Endothelial cell of umbilical vein (primary cell): Measurements from ENCODE around the gene EFCAB13. TPM values are rescaled to one million over a fixed set of nuclear protein-coding genes. Genes with fewer than 3 reads are reported as not detected.
A peak's percentile ranks its signal among the peaks of the same experiment; 100 is the strongest.

ENCODE experiments used
- BruUV-seq: library from RNA; stranded (reverse); fragments of 400-500 nt; replicated peaks from 2 replicates; lab custom pipeline; 2021; lab: Mats Ljungman, UMichigan
- CTCF ChIA-PET: fragments of 300-600, 350-600 bp; sonication (Branson Sonifier 250); formaldehyde crosslinking; loops from one replicate; lab custom pipeline; 2021; ENCODE audit warnings: antibody characterized with exemption, inconsistent platforms; lab: Charles Lee
- POLR2A ChIA-PET: fragments of 300-600, 350-600 bp; sonication (Branson Sonifier 250); formaldehyde crosslinking; loops from one replicate; lab custom pipeline; 2021; ENCODE audit warnings: antibody characterized with exemption, inconsistent platforms; lab: Charles Lee
- DNase-seq: peaks from one replicate; pipeline ENCODE4 v3.0.0-alpha.2; 2011; ENCODE audit warnings: low read depth, low spot score
- FAIRE-seq: peaks from 2 replicates; lab custom pipeline; 2011; peaks lifted over from hg19 to GRCh38; lab: Jason Lieb, UNC
- H2AFZ ChIP-seq: 2 replicates; pipeline ENCODE4 v1.6.0; 2012; ENCODE audit warnings: low read depth, low read length, control low read depth, inconsistent platforms
- H3K27ac ChIP-seq: 2 replicates; pipeline ENCODE4 v1.5.1; 2011; ENCODE audit warnings: low read depth, mild to moderate bottlenecking, control low read depth, low read length, moderate library complexity; ENCODE audit not compliant: insufficient read depth
- H3K27me3 ChIP-seq, 2 experiments: 2 replicates each; pipeline versions ENCODE4 v1.6.0 to v1.6.1; 2011; ENCODE audit warnings: low read length in 2 of 2, mixed read lengths in 1 of 2; ENCODE audit not compliant: control insufficient read depth in 2 of 2, insufficient read depth in 2 of 2
- H3K36me3 ChIP-seq, 2 experiments: 2 replicates in 1 of 2; 3 replicates in 1 of 2; pipeline ENCODE4 v1.5.1; 2011; ENCODE audit warnings: low read length in 2 of 2, mild to moderate bottlenecking in 1 of 2, moderate library complexity in 1 of 2; ENCODE audit not compliant: control insufficient read depth in 2 of 2, insufficient read depth in 2 of 2; ENCODE audit errors: extremely low read depth in 1 of 2
- H3K4me1 ChIP-seq: 3 replicates; pipeline ENCODE4 v1.5.1; 2011; ENCODE audit warnings: mild to moderate bottlenecking, low read length; ENCODE audit not compliant: control insufficient read depth, insufficient read depth; ENCODE audit errors: extremely low read depth
- H3K4me2 ChIP-seq: 2 replicates; pipeline ENCODE4 v1.6.1; 2011; ENCODE audit warnings: low read length, control low read depth, mixed read lengths; ENCODE audit not compliant: insufficient read depth
- H3K4me3 ChIP-seq, 3 experiments: fragments of 200-600 bp in 1 of 3; sonication (generic), shearing (Covaris generic) in 1 of 3; replicated peaks in 1 of 3; 2 replicates each; pipeline ENCODE4 v1.5.1; 2011 to 2016; ENCODE audit warnings: control low read depth in 3 of 3, low read length in 3 of 3, mild to moderate bottlenecking in 2 of 3, inconsistent platforms in 1 of 3, low read depth in 1 of 3, moderate library complexity in 1 of 3; ENCODE audit not compliant: insufficient read depth in 1 of 3
- H3K79me2 ChIP-seq: 2 replicates; pipeline ENCODE4 v1.6.0; 2012; ENCODE audit warnings: low read length, inconsistent platforms; ENCODE audit not compliant: control insufficient read depth, insufficient read depth
- H3K9ac ChIP-seq: replicated peaks from 2 replicates; pipeline ENCODE3; 2011; ENCODE audit warnings: low read length, control low read depth; ENCODE audit not compliant: insufficient read depth; ENCODE audit errors: extremely low read depth
- H3K9me1 ChIP-seq: replicated peaks from 3 replicates; pipeline ENCODE4 v1.6.0; 2011; ENCODE audit warnings: mild to moderate bottlenecking, low read length; ENCODE audit not compliant: control insufficient read depth, insufficient read depth; ENCODE audit errors: extremely low read depth
- H3K9me3 ChIP-seq: replicated peaks from 2 replicates; pipeline ENCODE4 v1.5.1; 2012; ENCODE audit warnings: low read length, inconsistent platforms; ENCODE audit not compliant: control insufficient read depth, insufficient read depth
- H4K20me1 ChIP-seq: replicated peaks from 2 replicates; pipeline ENCODE3; 2011; ENCODE audit warnings: mild to moderate bottlenecking, low read length; ENCODE audit not compliant: control insufficient read depth, insufficient read depth; ENCODE audit errors: extremely low read depth
- JUN ChIP-seq: IDR thresholded peaks from 2 replicates; pipeline ENCODE4 v1.6.1; 2011; ENCODE audit warnings: borderline replicate concordance, low read depth; ENCODE audit not compliant: insufficient read length, insufficient read depth
- POLR2A ChIP-seq: IDR thresholded peaks from 2 replicates; pipeline ENCODE4 v1.6.1; 2012; ENCODE audit warnings: low read depth, mild to moderate bottlenecking, control low read depth, low read length
- POLR2AphosphoS5 ChIP-seq: IDR thresholded peaks from 2 replicates; pipeline ENCODE4 v1.6.1; 2012; ENCODE audit warnings: low read depth, mild to moderate bottlenecking, control low read depth, low read length, moderate library complexity; ENCODE audit not compliant: insufficient read depth
- dilution Hi-C: fragments of 300-500 bp; cut with MboI; formaldehyde crosslinking; loops from one replicate; pipeline ENCODE4 v1.15.0; 2019; ENCODE audit warnings: low sequenced_read_pairs; ENCODE audit not compliant: extremely low pct_ligation_motif_present
- intact Hi-C: fragments of 100-400 bp; cut with micrococcal nuclease; formaldehyde crosslinking; loops from one replicate; pipeline ENCODE4 v1.10.0; 2022
- polyA plus RNA-seq, 4 experiments: library from polyadenylated mRNA; depleted of rRNA in 3 of 4; stranded (reverse) in 3 of 4; unstranded in 1 of 4; fragments of >200 nt; gene quantifications; 2 replicates each; pipeline versions ENCODE4 v1.2.1 to v1.2.3, GENCODE V29; 2011 to 2012; ENCODE audit warnings: missing spikeins in 1 of 4
- total RNA-seq: library from RNA; stranded (reverse); gene quantifications from 2 replicates; pipeline ENCODE4 v1.2.3, GENCODE V29; 2021

Gene EFCAB13
- total and polyA plus RNA-seq, 2 donors (not counting 3 experiments of a cell fraction or from before 2014, with no cell fraction given): 0.86 to 12.9 TPM

DNA sequence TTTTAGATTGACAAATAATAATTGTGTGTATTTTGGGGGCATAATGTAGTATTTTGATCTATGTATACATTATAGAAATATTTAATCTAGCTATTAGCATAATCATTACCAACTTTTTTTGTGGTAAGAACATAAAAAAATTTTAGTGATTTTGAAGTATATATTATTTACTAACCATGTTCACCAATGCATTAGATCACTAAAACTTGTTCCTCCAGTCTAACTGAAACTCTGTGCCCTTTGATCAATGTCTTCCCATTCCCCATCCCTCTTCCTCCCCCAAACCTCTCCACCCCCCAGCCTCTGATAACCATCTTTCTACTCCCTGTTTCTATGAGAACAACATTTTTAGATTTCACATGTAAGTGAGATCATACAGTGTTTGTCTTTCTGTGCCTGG, 8.5 kb downstream of the EFCAB13 start:
- no peaks in the 10 kb centered on the region for H3K79me2 ChIP-seq
- intact Hi-C loops (no loop called here), dilution Hi-C loops (no loop called here)
- TF ChIP-seq POLR2AphosphoS5: no peak
- no peaks in the 10 kb centered on the region for H3K9me1 ChIP-seq
- DNase-seq (no peak), FAIRE-seq (no peak)
- no peak overlapping the region for H3K4me3 ChIP-seq
- BruUV-seq: no TSS peak
- no peaks in the 10 kb centered on the region for H3K36me3 ChIP-seq
- no peaks in the 10 kb centered on the region for H3K9me3 ChIP-seq
- ChIA-PET POLR2A (no interaction called here), CTCF (interaction anchor here (1.2 to 1.3 kb wide), 2 partner anchors 17 to 66 kb away, joined by 3 to 4 read pairs; no protein-coding TSS in a partner anchor)
- no peak overlapping the region for H3K9ac ChIP-seq
- H4K20me1 ChIP-seq: no peaks in the 10 kb centered on the region
- no peak overlapping the region for H2AFZ ChIP-seq
- peaks cover 19% of the 10 kb centered on the region for H3K4me1 ChIP-seq
- H3K27me3 ChIP-seq: no peaks in the 10 kb centered on the region
- H3K27ac ChIP-seq: no peak overlapping the region
- no peak overlapping the region for H3K4me2 ChIP-seq

DNA sequence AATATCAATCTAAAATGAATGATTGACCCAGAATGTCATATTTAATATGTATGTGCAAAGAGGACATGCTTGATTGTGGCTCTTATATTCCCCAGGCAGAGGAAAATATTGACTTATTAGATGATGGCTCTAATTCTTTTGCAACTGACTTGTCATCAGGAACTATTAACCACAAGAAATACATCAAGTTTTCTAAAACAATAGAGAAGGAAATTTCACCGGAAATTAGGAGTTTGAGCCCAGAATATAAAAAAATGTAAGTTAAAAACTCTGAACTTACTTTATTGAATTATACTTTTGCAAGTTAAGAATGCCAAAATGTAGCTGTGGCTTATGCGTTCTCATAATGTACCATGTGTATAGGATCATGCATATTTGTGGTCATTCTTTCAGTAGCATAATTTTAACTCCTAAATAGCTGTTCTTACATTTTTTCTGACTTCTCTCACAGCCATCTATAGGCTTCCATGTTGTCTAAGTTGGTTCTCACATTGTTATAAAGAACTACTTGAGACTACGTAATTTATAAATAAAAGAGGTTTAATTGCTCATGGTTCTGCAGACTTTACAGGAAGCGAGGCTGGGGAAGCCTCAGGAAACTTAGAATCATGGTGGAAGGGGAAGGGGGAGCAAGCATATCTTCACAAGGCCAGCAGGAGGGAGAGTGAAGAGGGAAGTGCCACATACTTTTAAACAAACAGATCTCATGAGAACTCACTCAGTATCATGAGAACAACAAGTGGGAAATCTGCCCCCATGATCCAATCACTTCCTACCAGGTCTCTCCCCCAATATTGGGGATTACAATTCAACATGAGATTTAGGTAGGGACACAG, 11.6 kb downstream of the EFCAB13 start:
- peak overlapping the region in 1 of 3 experiments; percentile 24 for H3K4me3 ChIP-seq
- H3K9me1 ChIP-seq: no peaks in the 10 kb centered on the region
- intact Hi-C loops (no loop called here), dilution Hi-C loops (no loop called here)
- H2AFZ ChIP-seq: peak overlapping the region; percentile 15
- no TSS peak for BruUV-seq
- peak overlapping the region; percentile 72 for H3K27ac ChIP-seq
- TF ChIP-seq POLR2A (no peak), JUN (peak; percentile 8)
- no peaks in the 10 kb centered on the region for H3K79me2 ChIP-seq
- peak overlapping the region; percentile 74 for H3K4me2 ChIP-seq
- no peaks in the 10 kb centered on the region for H3K36me3 ChIP-seq
- no peaks in the 10 kb centered on the region for H4K20me1 ChIP-seq
- H3K27me3 ChIP-seq: no peaks in the 10 kb centered on the region
- ChIA-PET POLR2A (no interaction called here), CTCF (interaction anchor here (0.8 to 3.6 kb wide), 3 partner anchors 11 to 286 kb away, joined by 3 to 14 read pairs (median 3); partner anchors contain the start of gene EFCAB13)
- peak overlapping the region; percentile 16 for H3K9ac ChIP-seq
- peak; percentile 79 for DNase-seq
- peaks cover 31% of the 10 kb centered on the region for H3K4me1 ChIP-seq
- FAIRE-seq: peak; percentile 67
- H3K9me3 ChIP-seq: no peaks in the 10 kb centered on the region
